SK-N-SH treated with all-trans-retinoic acid at 6 μM for 48 hours (cell line): ENCODE data around the gene TSPAN14.

Source experiments
- ATAC-seq: fragments of 200-7000 bp; cut with Tn5 transposase; 3 replicates; pipeline ENCODE4 v1.9.1; 2020; ENCODE audit warnings: mild to moderate bottlenecking, moderate library complexity
- ARNTL ChIP-seq: fragments of 450-650 bp; formaldehyde crosslinking; IDR thresholded peaks from 2 replicates; pipeline ENCODE4 v1.5.0; 2020; ENCODE audit warnings: low read depth, mild to moderate bottlenecking, moderate library complexity, borderline replicate concordance
- BACH2 ChIP-seq: fragments of 250-450 bp; sonication (Bioruptor Pico); IDR thresholded peaks from 2 replicates; pipeline ENCODE4 v1.9.0; 2021; ENCODE audit warnings: mild to moderate bottlenecking, borderline replicate concordance
- CSDC2 ChIP-seq: fragments of 250-450 bp; sonication (Bioruptor Pico); IDR thresholded peaks from 2 replicates; pipeline ENCODE4 v1.5.0; 2020; ENCODE audit warnings: mild to moderate bottlenecking, moderate library complexity
- ESRRG ChIP-seq: fragments of 250-450 bp; sonication (Bioruptor Pico); IDR thresholded peaks from 2 replicates; pipeline ENCODE4 v1.6.1; 2021; ENCODE audit warnings: mild to moderate bottlenecking
- GLIS3 ChIP-seq: fragments of 250-450 bp; sonication (Bioruptor Pico); IDR thresholded peaks from 2 replicates; pipeline ENCODE4 v1.5.0; 2020; ENCODE audit warnings: mild to moderate bottlenecking, moderate library complexity
- ISL1 ChIP-seq: fragments of 250-450 bp; sonication (Bioruptor Pico); IDR thresholded peaks from 2 replicates; pipeline ENCODE4 v2.1.2; 2022; ENCODE audit warnings: mild to moderate bottlenecking, moderate library complexity
- OSR1 ChIP-seq: fragments of 250-450 bp; sonication (Bioruptor Pico); IDR thresholded peaks from 2 replicates; pipeline ENCODE4 v1.8.0; 2022; ENCODE audit warnings: moderate library complexity, mild to moderate bottlenecking, inconsistent platforms
- PPARA ChIP-seq: fragments of 250-450 bp; sonication (Bioruptor Pico); IDR thresholded peaks from 2 replicates; pipeline ENCODE4 v1.5.0; 2020; ENCODE audit warnings: mild to moderate bottlenecking, borderline replicate concordance
- RARB ChIP-seq: fragments of 250-450 bp; sonication (Bioruptor Pico); IDR thresholded peaks from 2 replicates; pipeline ENCODE4 v1.8.0; 2021; ENCODE audit warnings: mild to moderate bottlenecking, moderate library complexity
- SNAI2 ChIP-seq: fragments of 250-450 bp; sonication (Bioruptor Pico); IDR thresholded peaks from 2 replicates; pipeline ENCODE4 v1.5.0; 2020; ENCODE audit warnings: mild to moderate bottlenecking, moderate library complexity
- TOX ChIP-seq: fragments of 250-450 bp; sonication (Bioruptor Pico); IDR thresholded peaks from 2 replicates; pipeline ENCODE4 v1.8.0; 2021; ENCODE audit warnings: mild to moderate bottlenecking, moderate library complexity, borderline replicate concordance
- ZC3H10 ChIP-seq: fragments of 250-450 bp; sonication (Bioruptor Pico); IDR thresholded peaks from 2 replicates; pipeline ENCODE4 v1.5.1; 2021; ENCODE audit warnings: mild to moderate bottlenecking, moderate library complexity
- ZFP3 ChIP-seq: fragments of 250-450 bp; sonication (Bioruptor Pico); IDR thresholded peaks from 2 replicates; pipeline ENCODE4 v1.5.0; 2020; ENCODE audit warnings: mild to moderate bottlenecking, moderate library complexity
- ZFP30 ChIP-seq: fragments of 450-650 bp; formaldehyde crosslinking; IDR thresholded peaks from 2 replicates; pipeline ENCODE4 v1.5.0; 2022; ENCODE audit warnings: mild to moderate bottlenecking, moderate library complexity
- ZNF565 ChIP-seq: fragments of 450-650 bp; formaldehyde crosslinking; conservative IDR thresholded peaks from 2 replicates; pipeline ENCODE4 v1.5.0; 2020; ENCODE audit warnings: low read depth, mild to moderate bottlenecking, moderate library complexity
- ZNF70 ChIP-seq: fragments of 450-650 bp; formaldehyde crosslinking; IDR thresholded peaks from 2 replicates; pipeline ENCODE4 v1.5.0; 2020; ENCODE audit warnings: mild to moderate bottlenecking, moderate library complexity
- ZNF8 ChIP-seq: fragments of 450-650 bp; formaldehyde crosslinking; IDR thresholded peaks from 2 replicates; pipeline ENCODE4 v1.5.0; 2020; ENCODE audit warnings: mild to moderate bottlenecking, moderate library complexity
- TF ChIP-seq, protein P1 (sequence below): fragments of 250-450 bp; sonication (Bioruptor Pico); IDR thresholded peaks from 2 replicates; pipeline ENCODE4 v1.8.0; 2020; ENCODE audit warnings: mild to moderate bottlenecking, moderate library complexity, borderline replicate concordance
- TF ChIP-seq, protein P2 (sequence below): fragments of 250-450 bp; sonication (Bioruptor Pico); IDR thresholded peaks from 2 replicates; pipeline ENCODE4 v1.5.1; 2021; ENCODE audit warnings: mild to moderate bottlenecking, moderate library complexity
- TF ChIP-seq, protein P3 (sequence below): fragments of 250-450 bp; sonication (Bioruptor Pico); IDR thresholded peaks from 2 replicates; pipeline ENCODE4 v1.5.1; 2020; ENCODE audit warnings: low read depth, mild to moderate bottlenecking, moderate library complexity
- TF ChIP-seq, protein P4 (sequence below): fragments of 250-450 bp; sonication (Bioruptor Pico); IDR thresholded peaks from 2 replicates; pipeline ENCODE4 v1.8.0; 2021; ENCODE audit warnings: low read depth, mild to moderate bottlenecking, moderate library complexity, borderline replicate concordance
- TF ChIP-seq, protein P5 (sequence below): fragments of 250-450 bp; sonication (Bioruptor Pico); IDR thresholded peaks from 2 replicates; pipeline ENCODE4 v1.5.0; 2020; ENCODE audit warnings: mild to moderate bottlenecking, moderate library complexity

TSPAN14 gene

DNA sequence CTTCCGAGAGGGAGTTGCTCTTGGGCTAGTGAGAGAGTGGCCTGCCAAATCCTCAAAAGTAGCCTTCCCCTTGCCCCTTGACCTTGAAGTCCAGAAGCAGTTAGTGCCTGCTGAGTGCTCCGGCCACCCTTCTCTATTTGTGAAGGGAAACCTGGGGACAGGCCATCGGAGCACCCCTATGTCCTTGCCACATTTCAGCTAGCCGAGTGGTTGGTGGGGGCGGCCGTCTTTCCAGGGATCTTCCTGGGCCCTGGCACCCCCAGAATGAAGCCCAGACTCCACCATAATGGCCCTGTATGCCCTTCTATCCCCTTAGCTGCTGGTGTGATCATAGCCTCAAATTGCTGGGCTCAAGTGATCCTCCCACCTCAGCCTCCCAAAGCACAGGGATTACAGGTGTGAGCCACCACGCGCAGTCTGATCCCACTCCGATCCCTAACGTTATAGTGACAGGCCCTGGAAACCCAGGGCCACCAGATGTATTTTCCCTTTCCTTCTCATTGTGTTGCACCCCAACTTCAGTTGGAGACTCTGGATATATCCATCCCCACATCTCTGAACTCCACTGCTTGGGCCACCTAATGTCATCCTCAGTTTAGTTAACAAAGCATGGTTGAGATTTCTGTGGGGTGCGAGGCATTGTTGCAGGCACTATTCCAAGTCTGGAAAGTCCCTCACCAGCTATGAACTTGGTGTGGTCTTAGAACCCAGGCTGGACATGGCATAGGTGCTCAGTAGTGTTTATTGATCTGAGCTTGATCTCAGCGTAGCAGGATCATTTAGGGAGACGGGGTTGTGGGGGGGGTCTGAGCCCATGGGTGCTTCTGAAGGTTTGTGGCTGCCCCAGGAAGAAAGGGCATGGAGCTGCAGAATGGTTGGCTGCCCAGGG lies 1.6 kb downstream of the TSPAN14 start:
- TF ChIP-seq, protein P1, sequence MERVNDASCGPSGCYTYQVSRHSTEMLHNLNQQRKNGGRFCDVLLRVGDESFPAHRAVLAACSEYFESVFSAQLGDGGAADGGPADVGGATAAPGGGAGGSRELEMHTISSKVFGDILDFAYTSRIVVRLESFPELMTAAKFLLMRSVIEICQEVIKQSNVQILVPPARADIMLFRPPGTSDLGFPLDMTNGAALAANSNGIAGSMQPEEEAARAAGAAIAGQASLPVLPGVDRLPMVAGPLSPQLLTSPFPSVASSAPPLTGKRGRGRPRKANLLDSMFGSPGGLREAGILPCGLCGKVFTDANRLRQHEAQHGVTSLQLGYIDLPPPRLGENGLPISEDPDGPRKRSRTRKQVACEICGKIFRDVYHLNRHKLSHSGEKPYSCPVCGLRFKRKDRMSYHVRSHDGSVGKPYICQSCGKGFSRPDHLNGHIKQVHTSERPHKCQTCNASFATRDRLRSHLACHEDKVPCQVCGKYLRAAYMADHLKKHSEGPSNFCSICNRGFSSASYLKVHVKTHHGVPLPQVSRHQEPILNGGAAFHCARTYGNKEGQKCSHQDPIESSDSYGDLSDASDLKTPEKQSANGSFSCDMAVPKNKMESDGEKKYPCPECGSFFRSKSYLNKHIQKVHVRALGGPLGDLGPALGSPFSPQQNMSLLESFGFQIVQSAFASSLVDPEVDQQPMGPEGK (CRISPR knock-in tag), result no peak
- TF ChIP-seq GLIS3 (no peak), PPARA (CRISPR knock-in tag) (no peak), ZNF565 (CRISPR knock-in tag) (no peak), SNAI2 (CRISPR knock-in tag) (no peak), BACH2 (CRISPR knock-in tag) (no peak), ISL1 (CRISPR knock-in tag) (no peak), ESRRG (no peak), TOX (CRISPR knock-in tag) (no peak), ZNF8 (CRISPR knock-in tag) (no peak), OSR1 (CRISPR knock-in tag) (no peak), ARNTL (no peak), RARB (CRISPR knock-in tag) (no peak), ZNF70 (CRISPR knock-in tag) (no peak), ZFP3 (CRISPR knock-in tag) (no peak)
- TF ChIP-seq, protein P2, sequence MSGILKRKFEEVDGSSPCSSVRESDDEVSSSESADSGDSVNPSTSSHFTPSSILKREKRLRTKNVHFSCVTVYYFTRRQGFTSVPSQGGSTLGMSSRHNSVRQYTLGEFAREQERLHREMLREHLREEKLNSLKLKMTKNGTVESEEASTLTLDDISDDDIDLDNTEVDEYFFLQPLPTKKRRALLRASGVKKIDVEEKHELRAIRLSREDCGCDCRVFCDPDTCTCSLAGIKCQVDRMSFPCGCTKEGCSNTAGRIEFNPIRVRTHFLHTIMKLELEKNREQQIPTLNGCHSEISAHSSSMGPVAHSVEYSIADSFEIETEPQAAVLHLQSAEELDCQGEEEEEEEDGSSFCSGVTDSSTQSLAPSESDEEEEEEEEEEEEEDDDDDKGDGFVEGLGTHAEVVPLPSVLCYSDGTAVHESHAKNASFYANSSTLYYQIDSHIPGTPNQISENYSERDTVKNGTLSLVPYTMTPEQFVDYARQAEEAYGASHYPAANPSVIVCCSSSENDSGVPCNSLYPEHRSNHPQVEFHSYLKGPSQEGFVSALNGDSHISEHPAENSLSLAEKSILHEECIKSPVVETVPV (CRISPR knock-in tag), result no peak
- TF ChIP-seq, protein P3, sequence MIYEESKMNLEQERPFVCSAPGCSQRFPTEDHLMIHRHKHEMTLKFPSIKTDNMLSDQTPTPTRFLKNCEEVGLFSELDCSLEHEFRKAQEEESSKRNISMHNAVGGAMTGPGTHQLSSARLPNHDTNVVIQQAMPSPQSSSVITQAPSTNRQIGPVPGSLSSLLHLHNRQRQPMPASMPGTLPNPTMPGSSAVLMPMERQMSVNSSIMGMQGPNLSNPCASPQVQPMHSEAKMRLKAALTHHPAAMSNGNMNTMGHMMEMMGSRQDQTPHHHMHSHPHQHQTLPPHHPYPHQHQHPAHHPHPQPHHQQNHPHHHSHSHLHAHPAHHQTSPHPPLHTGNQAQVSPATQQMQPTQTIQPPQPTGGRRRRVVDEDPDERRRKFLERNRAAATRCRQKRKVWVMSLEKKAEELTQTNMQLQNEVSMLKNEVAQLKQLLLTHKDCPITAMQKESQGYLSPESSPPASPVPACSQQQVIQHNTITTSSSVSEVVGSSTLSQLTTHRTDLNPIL (CRISPR knock-in tag), result no peak
- TF ChIP-seq, protein P4, sequence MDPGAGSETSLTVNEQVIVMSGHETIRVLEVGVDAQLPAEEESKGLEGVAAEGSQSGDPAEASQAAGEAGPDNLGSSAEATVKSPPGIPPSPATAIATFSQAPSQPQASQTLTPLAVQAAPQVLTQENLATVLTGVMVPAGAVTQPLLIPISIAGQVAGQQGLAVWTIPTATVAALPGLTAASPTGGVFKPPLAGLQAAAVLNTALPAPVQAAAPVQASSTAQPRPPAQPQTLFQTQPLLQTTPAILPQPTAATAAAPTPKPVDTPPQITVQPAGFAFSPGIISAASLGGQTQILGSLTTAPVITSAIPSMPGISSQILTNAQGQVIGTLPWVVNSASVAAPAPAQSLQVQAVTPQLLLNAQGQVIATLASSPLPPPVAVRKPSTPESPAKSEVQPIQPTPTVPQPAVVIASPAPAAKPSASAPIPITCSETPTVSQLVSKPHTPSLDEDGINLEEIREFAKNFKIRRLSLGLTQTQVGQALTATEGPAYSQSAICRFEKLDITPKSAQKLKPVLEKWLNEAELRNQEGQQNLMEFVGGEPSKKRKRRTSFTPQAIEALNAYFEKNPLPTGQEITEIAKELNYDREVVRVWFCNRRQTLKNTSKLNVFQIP (CRISPR knock-in tag), result no peak
- TF ChIP-seq, protein P5, sequence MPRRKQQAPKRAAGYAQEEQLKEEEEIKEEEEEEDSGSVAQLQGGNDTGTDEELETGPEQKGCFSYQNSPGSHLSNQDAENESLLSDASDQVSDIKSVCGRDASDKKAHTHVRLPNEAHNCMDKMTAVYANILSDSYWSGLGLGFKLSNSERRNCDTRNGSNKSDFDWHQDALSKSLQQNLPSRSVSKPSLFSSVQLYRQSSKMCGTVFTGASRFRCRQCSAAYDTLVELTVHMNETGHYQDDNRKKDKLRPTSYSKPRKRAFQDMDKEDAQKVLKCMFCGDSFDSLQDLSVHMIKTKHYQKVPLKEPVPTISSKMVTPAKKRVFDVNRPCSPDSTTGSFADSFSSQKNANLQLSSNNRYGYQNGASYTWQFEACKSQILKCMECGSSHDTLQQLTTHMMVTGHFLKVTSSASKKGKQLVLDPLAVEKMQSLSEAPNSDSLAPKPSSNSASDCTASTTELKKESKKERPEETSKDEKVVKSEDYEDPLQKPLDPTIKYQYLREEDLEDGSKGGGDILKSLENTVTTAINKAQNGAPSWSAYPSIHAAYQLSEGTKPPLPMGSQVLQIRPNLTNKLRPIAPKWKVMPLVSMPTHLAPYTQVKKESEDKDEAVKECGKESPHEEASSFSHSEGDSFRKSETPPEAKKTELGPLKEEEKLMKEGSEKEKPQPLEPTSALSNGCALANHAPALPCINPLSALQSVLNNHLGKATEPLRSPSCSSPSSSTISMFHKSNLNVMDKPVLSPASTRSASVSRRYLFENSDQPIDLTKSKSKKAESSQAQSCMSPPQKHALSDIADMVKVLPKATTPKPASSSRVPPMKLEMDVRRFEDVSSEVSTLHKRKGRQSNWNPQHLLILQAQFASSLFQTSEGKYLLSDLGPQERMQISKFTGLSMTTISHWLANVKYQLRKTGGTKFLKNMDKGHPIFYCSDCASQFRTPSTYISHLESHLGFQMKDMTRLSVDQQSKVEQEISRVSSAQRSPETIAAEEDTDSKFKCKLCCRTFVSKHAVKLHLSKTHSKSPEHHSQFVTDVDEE (CRISPR knock-in tag), result no peak
- no peak for ATAC-seq

DNA sequence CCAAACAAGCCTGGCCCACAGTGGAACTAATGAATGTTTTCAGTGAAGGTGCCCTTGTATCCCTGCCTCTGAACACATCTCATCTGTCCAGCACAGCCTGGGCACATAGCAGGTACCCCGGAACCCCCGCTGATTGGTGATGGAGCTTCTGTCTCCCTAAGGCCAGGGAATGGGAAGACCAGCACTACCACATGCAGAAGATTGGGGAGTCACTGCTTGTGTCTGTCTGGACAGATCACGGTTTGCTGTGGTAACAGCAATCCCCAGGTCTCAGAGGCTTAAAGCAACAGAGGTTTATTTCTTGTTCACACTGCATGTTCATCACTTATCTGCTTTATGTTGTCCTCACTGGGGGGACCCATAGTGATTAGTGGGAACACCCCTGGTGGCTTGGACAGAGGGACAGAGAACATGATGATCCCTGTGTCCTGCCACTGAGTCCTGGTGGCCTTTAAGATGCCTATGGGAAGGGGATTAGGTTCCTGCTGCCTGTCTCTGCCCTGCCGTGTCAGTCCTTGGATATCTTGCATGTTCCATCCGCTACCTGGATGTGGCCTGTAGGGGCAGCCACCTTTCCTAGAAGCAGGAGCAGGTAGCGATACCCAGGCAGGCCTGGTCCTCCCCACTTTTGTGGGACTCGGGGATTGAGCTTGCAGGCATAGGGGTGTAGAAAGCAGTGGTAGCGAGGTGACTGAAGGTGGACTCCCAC lies 3.6 kb downstream of the TSPAN14 start:
- TF ChIP-seq TOX (CRISPR knock-in tag) (no peak), OSR1 (CRISPR knock-in tag) (no peak), ESRRG (no peak), ZNF8 (CRISPR knock-in tag) (no peak), ZNF70 (CRISPR knock-in tag) (no peak), RARB (CRISPR knock-in tag) (no peak), CSDC2 (CRISPR knock-in tag) (no peak), ZC3H10 (CRISPR knock-in tag) (no peak), ZFP30 (CRISPR knock-in tag) (no peak), ZFP3 (CRISPR knock-in tag) (no peak)
- TF ChIP-seq, protein P2 (CRISPR knock-in tag), result no peak
- TF ChIP-seq, protein P4 (CRISPR knock-in tag), result no peak
- no peak for ATAC-seq
